ENCODE data around the gene FAM117A.
A peak's percentile ranks its signal among the peaks of the same experiment; 100 is the strongest.

Gene FAM117A

GRCh38 chr17:49763735-49764558, at the start of gene FAM117A:
TSS of gene FAM117A (minus strand) at chr17:49764131. CDS start at chr17:49764087, 44 bp downstream.
- peak; percentile 97 for DNase-seq

DNA sequence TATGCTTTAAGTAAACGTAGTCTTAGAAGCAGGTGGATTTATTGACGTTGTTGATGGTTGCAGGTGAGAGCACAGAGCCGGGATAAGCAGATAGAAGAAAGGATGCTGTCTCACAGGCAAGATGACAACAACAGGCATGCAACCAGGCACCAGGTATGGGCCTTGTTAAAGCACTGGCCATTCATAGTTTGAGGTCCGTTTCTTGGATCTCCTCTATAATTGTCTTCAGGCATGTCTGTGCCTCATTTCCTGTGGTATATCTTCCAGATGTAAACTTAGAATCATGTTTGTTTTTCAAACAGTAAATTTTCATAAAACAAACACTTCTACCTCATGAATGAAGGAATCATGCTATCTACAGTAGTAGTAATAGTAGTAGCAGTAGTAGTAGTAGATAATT, 45.1 kb upstream of the FAM117A start:
- DNase-seq, result no peak

GRCh38 chr17:49798738-49799137, 34.8 kb upstream of the FAM117A start:
- DNase-seq, result no peak

DNA sequence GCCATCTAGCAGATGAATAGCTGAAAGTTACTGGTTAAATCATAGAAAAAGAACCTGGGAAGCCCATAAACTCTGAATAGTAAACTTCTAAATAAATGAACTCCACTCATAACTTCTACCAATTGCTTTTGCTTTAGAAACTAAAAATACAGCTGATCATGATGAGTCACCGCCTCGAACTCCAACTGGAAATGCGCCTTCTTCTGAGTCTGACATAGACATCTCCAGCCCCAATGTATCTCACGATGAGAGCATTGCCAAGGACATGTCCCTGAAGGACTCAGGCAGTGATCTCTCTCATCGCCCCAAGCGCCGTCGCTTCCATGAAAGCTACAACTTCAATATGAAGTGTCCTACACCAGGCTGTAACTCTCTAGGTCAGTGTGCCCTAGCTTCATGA, 34.3 kb upstream of the FAM117A start:
- DNase-seq, result no peak

DNA sequence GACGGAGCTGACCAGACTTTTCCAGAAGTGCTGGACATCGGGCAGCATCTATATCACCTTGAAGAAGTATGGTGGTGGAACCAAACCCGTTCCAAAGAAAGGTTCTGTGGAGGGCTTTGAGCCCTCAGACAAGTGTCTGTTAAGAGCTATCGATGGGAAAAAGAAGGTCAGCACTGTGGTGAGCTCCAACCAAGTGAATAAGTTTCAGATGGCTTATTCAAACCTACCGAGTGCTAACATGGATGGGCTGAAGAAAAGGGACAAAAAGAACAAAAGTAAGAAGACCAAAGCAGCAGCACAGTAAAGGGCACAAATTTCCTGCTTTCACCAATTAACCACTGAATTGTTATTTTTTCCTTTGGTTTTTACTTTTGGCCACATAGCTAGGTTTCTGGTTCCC, 31.4 kb upstream of the FAM117A start:
- no peak for DNase-seq

- no peak for DNase-seq
Observed at GRCh38 chr17:49793309-49793708, 29.4 kb upstream of the FAM117A start.

- no peak for DNase-seq
Observed at GRCh38 chr17:49789243-49789578, 25.3 kb upstream of the FAM117A start.

DNA sequence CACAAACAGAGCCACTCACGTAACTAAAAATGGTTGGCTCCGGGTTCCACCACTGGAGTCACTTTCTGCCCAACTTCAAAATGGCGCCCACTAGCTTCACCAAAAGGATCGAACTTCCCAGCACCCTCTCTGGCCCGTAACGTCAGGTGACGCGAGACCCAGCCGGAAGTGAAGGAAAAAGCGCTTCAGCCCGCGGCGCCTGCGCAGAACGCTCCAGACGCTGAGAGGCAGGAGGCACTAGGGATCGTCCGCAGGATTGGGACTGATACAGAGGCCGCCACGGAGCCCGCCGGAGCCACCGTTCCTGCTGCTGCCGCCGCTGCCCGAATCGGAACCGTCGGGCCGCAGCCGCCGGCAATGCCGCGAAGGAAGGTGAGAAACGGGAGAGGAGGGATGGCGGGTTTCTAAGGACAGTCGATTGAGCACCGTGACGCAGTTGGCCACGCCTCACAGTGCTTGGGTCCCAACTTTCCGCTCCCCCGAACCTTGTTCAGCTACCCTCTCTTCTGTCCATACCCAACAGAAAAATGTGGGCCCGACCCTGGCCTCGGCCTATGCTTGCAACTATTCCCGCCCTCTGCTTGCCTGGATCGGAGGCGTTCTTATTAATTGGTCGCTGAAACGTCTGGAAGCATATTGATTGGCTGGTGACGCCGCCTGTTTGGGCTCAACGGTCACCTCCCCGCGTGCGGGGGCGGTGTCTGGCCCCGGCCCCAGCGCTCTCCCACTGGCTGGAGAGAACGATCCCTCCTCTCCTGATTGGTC, 24.7 kb upstream of the FAM117A start, which contains the start of gene KAT7:
KAT7 (plus strand) TSS at position 204 of the 765 bp plus-strand sequence; CDS start at position 358, 154 bp downstream.
- DNase-seq, result peak; percentile 99

DNA sequence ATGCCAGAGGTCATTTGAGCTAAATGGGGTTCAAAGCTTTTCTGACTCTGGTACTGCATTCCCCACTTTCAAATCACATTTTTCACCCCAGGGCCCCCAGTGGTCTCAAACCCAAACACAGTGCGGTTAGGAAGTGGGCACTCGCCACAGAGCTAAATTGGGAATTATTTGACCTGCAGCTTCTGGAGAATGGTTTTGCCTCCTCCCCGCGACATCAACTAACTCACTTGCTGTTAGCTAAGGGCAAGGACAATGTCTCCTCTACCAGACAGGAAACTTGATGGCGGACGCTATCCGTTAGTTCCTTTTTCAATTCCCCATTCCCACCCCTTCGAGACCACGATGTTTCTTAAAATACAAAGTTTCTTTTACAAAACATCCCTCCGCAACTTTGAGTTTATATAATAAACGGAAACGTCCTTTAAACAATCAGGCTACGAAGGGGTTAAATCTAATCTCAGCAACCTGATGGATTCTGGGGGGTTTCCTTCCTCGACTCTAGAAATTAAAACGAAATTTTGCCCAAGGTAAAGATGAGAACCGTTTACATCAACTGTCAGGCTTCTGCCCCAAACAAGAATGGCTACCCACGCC, 24.1 kb upstream of the FAM117A start:
- no peak for DNase-seq

GRCh38 chr17:49784636-49785035, 20.7 kb upstream of the FAM117A start:
- DNase-seq, result no peak

GRCh38 chr17:49783791-49784190, 19.9 kb upstream of the FAM117A start:
- no peak for DNase-seq

- DNase-seq, result no peak
Observed at GRCh38 chr17:49783071-49783715, 19.3 kb upstream of the FAM117A start.

DNA sequence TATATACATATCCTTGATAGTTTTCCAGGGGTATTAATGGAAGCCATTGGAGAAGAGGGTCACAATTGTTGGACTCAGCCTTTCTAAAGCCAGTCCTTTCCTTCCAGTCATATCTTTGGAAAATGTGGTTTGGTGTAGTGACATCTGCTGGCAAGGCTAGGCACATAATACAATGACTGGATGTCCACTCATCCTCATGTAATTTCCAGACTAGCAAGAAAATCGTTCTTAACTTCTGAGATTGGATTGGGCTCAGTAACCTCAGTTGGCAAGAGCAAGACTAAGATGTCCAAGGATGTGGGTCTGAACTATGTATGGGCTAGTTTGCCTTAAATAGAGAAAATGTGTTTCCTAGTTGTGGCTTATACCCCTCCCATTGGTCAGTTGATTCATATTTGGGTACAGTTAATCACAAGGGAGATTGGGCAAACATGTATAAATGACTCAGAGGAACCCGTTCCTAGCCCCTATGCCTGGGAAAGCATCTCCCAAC, 15.9 kb upstream of the FAM117A start:
- peak; percentile 34 for DNase-seq

GRCh38 chr17:49779156-49779738, 15.3 kb upstream of the FAM117A start:
- DNase-seq, result no peak

- DNase-seq, result no peak
Observed at GRCh38 chr17:49777563-49777962, 13.6 kb upstream of the FAM117A start.

DNA sequence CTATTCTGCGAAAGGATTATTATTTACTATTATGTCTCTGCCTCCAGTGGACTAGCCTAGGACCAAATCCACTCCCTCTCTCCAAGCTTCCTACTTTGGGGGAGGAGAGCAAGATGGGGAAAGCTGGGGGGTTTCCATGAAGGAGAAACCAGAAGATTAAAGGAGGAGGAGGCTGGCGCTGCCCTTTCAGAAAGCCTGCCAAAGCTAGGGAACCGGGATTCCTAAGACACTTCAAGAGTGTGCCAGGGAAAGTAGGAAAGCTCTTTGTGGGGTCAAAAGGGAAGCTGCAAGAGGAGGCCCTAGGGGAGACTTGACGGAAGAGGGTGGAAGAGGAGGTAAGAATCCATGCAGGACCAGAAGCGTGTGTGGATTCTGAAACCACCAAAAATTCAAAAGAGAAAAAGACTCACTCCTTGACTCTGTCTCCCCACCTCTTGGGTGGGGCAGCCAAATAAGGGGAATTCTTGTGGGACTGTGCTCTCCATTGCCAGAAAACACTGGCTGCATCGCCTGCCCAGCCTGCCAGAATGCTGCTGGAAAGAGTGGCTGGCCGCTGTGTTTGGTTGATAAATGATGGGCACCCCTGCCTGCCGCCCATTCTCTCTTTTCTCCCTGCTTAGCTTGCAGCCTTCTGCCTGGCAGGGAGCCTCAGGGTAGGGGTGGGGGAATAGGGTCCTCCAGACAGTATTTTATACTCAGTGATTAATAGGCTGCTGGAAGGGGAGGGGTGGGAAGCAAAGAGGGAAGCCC, 12.8 kb upstream of the FAM117A start:
- DNase-seq, result no peak

DNA sequence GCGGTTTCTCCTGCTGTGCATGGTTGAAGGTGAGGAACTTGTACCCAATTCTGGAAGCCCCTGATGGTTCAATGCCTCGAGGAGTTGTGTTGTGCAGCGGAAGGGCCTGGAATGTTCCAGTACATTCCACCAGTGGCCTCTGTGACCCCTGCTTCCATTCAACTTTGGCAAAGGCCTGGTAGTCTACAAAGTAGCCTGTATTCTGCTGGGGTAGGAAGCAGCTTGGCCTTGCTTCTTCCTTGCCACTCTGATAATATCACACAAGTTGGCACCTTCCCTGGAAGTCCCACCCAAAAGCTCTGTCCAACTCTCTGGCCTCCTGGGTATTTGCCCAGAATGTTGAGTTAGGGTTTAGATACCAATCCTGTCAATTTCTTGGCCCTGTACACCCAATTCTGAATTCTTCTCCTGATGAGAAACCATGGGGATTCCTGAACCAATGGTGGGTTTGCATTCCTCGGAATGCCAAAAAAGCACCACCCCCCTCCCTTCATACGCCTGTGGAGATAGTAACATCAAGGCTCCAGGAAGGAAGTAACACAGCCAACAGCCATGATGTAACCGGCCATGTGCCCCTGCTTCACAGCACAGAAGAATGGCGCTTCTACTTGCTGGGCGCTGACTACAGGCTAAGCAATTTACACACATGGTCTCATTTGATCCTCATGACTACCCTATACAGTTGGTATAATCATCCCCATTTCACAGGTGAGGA, 11.8 kb upstream of the FAM117A start:
- DNase-seq, result no peak

DNA sequence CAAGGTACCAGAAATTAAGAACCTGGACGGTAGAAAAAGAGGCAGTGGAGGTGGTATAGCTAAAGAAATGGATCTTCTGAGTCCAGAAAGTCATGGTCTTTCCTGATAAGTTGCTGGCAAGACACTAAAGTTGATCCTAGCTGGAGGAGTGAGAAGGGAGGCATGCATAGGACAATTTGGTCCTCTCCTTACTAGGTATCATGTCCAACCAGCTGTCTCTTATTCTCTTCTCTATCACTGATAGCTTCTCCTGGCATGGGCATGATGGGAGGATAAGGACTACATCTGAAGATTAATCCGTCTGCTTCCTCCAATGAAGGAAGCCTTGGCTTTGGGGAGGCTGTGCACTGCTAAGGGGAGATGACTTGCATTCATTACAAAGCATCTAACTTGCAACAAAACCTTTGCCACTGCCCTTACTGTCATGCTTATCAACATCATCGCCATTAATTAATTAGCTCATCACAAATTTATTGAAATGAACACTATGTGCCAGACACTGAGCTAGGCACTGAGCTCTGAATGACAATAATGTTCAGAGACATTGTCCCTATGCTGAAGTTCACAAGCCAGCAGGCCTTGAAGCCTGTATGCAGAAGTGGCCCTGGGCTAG, 3.1 kb upstream of the FAM117A start:
- DNase-seq, result no peak

DNA sequence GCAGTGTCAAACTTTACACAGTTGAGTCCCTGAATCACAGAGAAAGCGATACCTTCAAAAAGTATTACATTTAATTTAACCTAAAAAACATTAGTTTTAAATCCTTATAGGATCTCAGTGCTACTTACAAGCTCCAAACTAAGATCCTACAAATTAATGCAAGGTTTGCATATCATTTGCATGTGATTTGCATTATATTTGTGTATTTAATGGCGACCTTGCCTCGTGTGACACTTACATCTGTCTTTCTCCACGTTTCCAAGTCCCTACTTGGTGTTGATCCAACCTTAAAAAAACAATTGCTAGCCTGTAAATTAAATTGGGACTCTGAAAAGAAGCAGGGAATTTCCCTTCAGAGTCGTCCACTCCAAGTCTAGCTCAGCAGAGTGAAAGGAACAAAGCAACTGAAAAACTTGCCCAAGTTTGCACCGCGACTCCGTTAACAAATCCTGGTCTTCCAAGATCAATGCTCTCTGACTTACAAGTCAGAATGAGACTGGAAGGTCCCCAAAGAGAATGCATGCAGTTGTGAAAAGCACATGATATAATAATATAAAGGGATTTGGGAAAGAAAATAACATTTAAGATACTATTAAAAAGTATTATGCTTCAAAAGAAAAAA, 739 bp upstream of the FAM117A start:
- DNase-seq, result no peak
